ENCODE results near the gene VIT.

Gene VIT

GRCh38 chr2:36701918-36702317 lies 5.4 kb downstream of the VIT start:
- no peak for DNase-seq (ENCODE audit: low read depth)
- TF ChIP-seq, protein P1, sequence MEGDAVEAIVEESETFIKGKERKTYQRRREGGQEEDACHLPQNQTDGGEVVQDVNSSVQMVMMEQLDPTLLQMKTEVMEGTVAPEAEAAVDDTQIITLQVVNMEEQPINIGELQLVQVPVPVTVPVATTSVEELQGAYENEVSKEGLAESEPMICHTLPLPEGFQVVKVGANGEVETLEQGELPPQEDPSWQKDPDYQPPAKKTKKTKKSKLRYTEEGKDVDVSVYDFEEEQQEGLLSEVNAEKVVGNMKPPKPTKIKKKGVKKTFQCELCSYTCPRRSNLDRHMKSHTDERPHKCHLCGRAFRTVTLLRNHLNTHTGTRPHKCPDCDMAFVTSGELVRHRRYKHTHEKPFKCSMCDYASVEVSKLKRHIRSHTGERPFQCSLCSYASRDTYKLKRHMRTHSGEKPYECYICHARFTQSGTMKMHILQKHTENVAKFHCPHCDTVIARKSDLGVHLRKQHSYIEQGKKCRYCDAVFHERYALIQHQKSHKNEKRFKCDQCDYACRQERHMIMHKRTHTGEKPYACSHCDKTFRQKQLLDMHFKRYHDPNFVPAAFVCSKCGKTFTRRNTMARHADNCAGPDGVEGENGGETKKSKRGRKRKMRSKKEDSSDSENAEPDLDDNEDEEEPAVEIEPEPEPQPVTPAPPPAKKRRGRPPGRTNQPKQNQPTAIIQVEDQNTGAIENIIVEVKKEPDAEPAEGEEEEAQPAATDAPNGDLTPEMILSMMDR (IDR thresholded peaks at IDR 0.05; ENCODE audit: insufficient read depth, low read depth, low read length, missing control alignments), result no peak
- no peak overlapping the region for H3K4me3 ChIP-seq (ENCODE audit: low read length)

GRCh38 chr2:36702781-36703180 lies 6.3 kb downstream of the VIT start:
- peak; percentile 18 for DNase-seq (ENCODE audit: low read depth)
- TF ChIP-seq, protein P1 (IDR thresholded peaks at IDR 0.05; ENCODE audit: insufficient read depth, low read depth, low read length, missing control alignments), result no peak
- H3K4me3 ChIP-seq (ENCODE audit: low read length), result no peak overlapping the region

DNA sequence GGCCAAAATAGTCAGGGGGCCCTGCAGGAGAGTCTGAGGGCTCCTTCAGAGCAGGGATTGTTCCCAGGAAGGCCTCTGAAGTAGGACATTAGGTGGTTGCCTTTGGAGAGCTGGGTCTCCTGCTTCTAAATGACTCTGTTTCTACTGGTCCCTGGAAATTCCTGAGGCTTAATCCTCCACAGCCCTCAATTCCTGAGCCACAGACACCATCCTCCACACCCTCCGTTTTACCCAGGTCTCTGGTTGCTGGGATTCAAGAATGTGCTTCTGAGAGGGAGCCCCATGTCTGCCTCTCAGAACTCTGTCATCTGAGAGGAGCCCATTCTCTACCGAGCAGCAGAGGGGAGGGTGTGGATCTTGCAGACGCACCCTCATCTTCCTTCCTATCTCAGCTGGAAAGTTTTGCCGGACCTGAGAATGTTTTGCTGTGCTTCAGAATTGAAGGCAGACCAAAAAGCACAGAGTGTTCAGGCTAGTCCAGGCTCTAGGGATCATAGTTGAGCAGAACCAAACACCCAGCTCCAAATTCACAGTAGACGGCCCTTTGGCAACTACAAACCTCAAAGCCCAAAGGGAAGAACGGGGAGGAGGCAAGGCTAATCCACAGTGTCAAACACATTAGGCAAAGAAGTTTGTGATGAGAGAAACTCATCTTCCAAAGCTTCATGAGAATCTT lies 8.1 kb downstream of the VIT start:
- no peak overlapping the region for H3K4me3 ChIP-seq (ENCODE audit: low read length)
- DNase-seq (ENCODE audit: low read depth), result no peak
- TF ChIP-seq, protein P1 (IDR thresholded peaks at IDR 0.05; ENCODE audit: insufficient read depth, low read depth, low read length, missing control alignments), result no peak

DNA sequence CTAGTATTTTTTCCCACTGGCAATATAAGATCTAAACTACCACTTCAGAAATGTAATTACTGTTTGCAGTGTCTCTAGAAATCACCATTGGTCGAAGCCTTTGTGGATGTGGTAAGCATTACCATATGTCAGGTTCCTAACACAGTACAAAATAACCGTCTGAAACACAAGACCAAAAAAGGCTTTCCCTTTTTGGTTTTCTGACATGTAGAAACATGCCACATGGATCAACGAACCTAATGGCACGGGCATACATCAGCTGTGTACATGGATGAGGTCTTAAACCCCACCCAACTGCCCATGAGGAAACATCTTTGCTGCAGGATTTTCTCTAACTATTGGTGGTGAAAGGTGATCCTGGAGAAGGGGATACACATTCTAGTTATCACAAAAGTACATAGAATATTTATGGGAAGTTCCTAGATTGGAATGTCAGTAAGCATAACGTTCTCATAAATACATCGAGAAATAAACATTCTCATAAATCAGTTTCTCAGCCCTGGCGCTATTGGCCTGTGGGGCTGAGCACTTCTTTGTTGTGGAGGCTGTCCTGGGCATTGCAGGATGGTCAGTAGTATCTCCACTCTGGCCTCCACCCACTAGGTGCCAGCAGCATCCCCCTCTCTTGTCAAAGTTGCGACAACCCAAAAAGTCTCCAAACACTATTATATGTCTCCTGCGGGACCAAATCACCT lies 9.0 kb downstream of the VIT start:
- H3K4me3 ChIP-seq (ENCODE audit: low read length), result no peak overlapping the region

GRCh38 chr2:36706021-36706876 lies 9.7 kb downstream of the VIT start:
- no peak for DNase-seq (ENCODE audit: low read depth)
- TF ChIP-seq, protein P1 (IDR thresholded peaks at IDR 0.05; ENCODE audit: insufficient read depth, low read depth, low read length, missing control alignments), result no peak
- no peak overlapping the region for H3K4me3 ChIP-seq (ENCODE audit: low read length)

More for the DNA sequence above, 9.0 kb downstream of the VIT start:
- TF ChIP-seq, protein P1 (IDR thresholded peaks at IDR 0.05; ENCODE audit: insufficient read depth, low read depth, low read length, missing control alignments), result no peak
- peak; percentile 57 for DNase-seq (ENCODE audit: low read depth)

- peak; percentile 78 for DNase-seq (ENCODE audit: low read depth)
- TF ChIP-seq, protein P1 (IDR thresholded peaks at IDR 0.05; ENCODE audit: insufficient read depth, low read depth, low read length, missing control alignments), result no peak
- no peak overlapping the region for H3K4me3 ChIP-seq (ENCODE audit: low read length)
Measured at GRCh38 chr2:36707050-36707449, 10.5 kb downstream of the VIT start.

Data from epithelial cell of esophagus (primary cell).